GM19468 (cell line): ENCODE data around the gene ZFHX2.

Experiments
- ATAC-seq: cut with Tn5 transposase; IDR thresholded peaks from one replicate; pipeline ENCODE4 v1.9.1; 2021; ENCODE audit warnings: mild to moderate bottlenecking, moderate library complexity, moderate number of reproducible peaks; ENCODE audit not compliant: unreplicated experiment; ENCODE audit errors: extremely low read depth

Gene ZFHX2

GRCh38 chr14:23523229-23524016 lies 28.1 kb downstream of the ZFHX2 start:
- no peak for ATAC-seq

GRCh38 chr14:23522643-23523198 lies 28.8 kb downstream of the ZFHX2 start:
- ATAC-seq: no peak

- ATAC-seq: no peak
These were observed 29.6 kb downstream of the ZFHX2 start for GRCh38 chr14:23521785-23522640.

GRCh38 chr14:23520899-23521533 lies 30.5 kb downstream of the ZFHX2 start:
- no peak for ATAC-seq

- ATAC-seq: no peak
These were observed 32.9 kb downstream of the ZFHX2 start for GRCh38 chr14:23518709-23519108.

GRCh38 chr14:23517650-23518326 lies 33.8 kb downstream of the ZFHX2 start:
- no peak for ATAC-seq

GRCh38 chr14:23514644-23514957 lies 37.0 kb downstream of the ZFHX2 start:
- no peak for ATAC-seq

GRCh38 chr14:23513818-23514643 lies 37.5 kb downstream of the ZFHX2 start:
- ATAC-seq: no peak

GRCh38 chr14:23513005-23513817 lies 38.4 kb downstream of the ZFHX2 start:
- no peak for ATAC-seq

GRCh38 chr14:23512156-23512555 lies 39.4 kb downstream of the ZFHX2 start:
- ATAC-seq: no peak

GRCh38 chr14:23494223-23494622 lies 57.3 kb downstream of the ZFHX2 start:
- ATAC-seq: no peak

GRCh38 chr14:23492618-23493272 lies 58.8 kb downstream of the ZFHX2 start:
- no peak for ATAC-seq

GRCh38 chr14:23487216-23487615 lies 64.3 kb downstream of the ZFHX2 start:
- ATAC-seq: no peak

GRCh38 chr14:23486036-23486435 lies 65.5 kb downstream of the ZFHX2 start:
- ATAC-seq: no peak

- no peak for ATAC-seq
These were observed 66.2 kb downstream of the ZFHX2 start for GRCh38 chr14:23485326-23485725.

GRCh38 chr14:23483236-23483854 lies 68.2 kb downstream of the ZFHX2 start:
- ATAC-seq: no peak

- ATAC-seq: no peak
These were observed 68.8 kb downstream of the ZFHX2 start for GRCh38 chr14:23482823-23483148.
